ENCODE results near the gene CBX8. TPM values are rescaled to one million over a fixed set of nuclear protein-coding genes. Genes with fewer than 3 reads are reported as not detected.

CBX8 gene
- total RNA-seq, 3 donors from 2014 or later (not counting 1 experiment from before 2014, with no cell fraction given) = 4.0 to 6.4 (median 5.8) TPM

DNA sequence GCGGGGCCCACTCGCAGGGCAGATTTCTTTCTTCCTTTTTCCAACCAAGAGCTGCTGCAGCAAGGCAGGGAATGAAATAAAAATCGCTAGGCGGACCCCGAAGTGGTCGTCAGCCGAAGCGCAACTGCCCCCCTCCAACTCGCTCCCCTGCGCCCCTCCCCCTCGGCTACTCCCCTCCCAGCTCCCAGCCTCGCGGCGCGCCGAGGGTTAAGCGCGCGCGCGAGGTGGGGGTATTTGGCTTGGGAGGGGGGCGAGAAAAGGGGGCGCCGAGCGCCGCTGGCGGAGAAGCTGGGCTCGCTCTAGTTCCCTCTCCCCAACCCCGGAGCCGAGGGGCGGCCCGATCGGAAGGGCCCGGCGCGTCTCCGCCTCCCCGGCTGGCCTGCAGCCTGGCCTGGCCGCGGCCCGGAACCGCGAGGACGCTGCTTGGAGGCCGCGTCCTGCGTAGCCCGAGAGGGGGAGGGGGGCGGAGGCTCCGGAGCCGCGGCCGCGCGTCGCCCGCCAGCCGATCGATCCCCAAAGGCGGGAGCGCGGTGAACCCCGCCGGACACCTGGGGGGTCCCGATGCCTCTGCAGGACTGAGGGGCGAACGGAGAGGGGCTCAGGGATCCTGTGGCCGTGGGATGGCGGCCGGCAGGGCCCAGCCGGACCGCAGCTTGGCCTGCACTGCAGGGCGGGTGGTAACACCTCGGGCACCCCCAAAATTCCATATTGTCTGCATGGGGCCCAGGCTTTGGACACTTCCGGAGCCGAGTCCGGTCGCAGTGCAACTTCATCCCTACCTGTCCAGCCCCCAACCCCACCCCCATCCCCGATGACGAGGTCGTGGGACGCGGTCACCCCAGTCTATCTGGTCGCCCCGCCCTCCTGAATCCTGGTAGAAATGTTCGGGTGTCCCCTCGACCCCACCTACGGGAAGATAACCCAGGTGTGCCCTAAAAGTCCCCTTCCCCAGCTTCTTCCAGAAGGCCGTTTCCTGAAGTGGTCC lies 47.2 kb upstream of the CBX8 start:
- Mint-ChIP-seq H3K9me3 (no peaks in the 10 kb centered on the region), H3K27ac (no peak overlapping the region), H3K27me3 (ENCODE audit: low read depth in 2 of 2) (peaks cover 26 to 38% of the 10 kb centered on the region in 2 donors), H3K36me3 (no peaks in the 10 kb centered on the region), H3K4me1 (peaks cover 14 to 28% of the 10 kb centered on the region in 2 donors), H3K4me3 (peak overlapping the region; percentile 88)
- no peaks in the 10 kb centered on the region for H3K36me3 ChIP-seq (ENCODE audit: control insufficient read depth, insufficient read depth, low read length)
- intact Hi-C loops (cut with micrococcal nuclease) = loop anchor here (2.0 to 5.0 kb wide), 2 partner anchors 97 to 153 kb away; no protein-coding TSS in a partner anchor
- TF ChIP-seq, protein P1, sequence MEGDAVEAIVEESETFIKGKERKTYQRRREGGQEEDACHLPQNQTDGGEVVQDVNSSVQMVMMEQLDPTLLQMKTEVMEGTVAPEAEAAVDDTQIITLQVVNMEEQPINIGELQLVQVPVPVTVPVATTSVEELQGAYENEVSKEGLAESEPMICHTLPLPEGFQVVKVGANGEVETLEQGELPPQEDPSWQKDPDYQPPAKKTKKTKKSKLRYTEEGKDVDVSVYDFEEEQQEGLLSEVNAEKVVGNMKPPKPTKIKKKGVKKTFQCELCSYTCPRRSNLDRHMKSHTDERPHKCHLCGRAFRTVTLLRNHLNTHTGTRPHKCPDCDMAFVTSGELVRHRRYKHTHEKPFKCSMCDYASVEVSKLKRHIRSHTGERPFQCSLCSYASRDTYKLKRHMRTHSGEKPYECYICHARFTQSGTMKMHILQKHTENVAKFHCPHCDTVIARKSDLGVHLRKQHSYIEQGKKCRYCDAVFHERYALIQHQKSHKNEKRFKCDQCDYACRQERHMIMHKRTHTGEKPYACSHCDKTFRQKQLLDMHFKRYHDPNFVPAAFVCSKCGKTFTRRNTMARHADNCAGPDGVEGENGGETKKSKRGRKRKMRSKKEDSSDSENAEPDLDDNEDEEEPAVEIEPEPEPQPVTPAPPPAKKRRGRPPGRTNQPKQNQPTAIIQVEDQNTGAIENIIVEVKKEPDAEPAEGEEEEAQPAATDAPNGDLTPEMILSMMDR (IDR thresholded peaks at IDR 0.05) = no peak
- peaks cover 59% of the 10 kb centered on the region for H3K4me1 ChIP-seq (ENCODE audit: control insufficient read depth, insufficient read depth, low read length)
- H3K4me3 ChIP-seq (ENCODE audit: low read length) = peak overlapping the region; percentile 7
- ATAC-seq (no peak), DNase-seq (peak in 1 of 2 donors; percentile 34)
- no peaks in the 10 kb centered on the region for H3K9me3 ChIP-seq (ENCODE audit: control insufficient read depth, insufficient read depth, low read length)
- WGBS (ENCODE audit: insufficient coverage) = 1% methylated on average over 76 of the region's 89 CpGs
- no peak overlapping the region for H3K27ac ChIP-seq (ENCODE audit: low read length)
- peaks cover 43% of the 10 kb centered on the region for H3K27me3 ChIP-seq (ENCODE audit: control insufficient read depth, insufficient read depth, low read length)

DNA sequence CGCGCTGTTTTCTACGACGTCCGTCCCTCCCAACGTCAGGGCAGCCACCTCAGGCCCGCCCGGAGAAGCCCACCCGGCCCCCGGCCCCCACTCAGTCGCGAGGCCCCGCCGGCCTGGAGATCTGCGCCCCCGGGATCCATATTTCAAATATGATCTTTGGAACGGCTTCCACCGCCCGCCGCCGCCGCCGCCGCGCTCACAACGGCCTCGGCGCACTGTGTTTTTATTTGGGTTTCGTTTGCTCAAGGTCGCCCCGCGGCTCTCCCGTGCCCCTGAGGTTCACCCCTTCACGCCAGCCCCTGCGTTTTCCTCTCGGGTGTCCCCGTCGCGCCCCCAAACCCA lies 46.6 kb upstream of the CBX8 start:
- peaks cover 60% of the 10 kb centered on the region for H3K4me1 ChIP-seq (ENCODE audit: control insufficient read depth, insufficient read depth, low read length)
- no peak overlapping the region for H3K27ac ChIP-seq (ENCODE audit: low read length)
- Mint-ChIP-seq H3K4me3 (peak overlapping the region; percentile 88), H3K4me1 (peaks cover 15 to 29% of the 10 kb centered on the region in 2 donors), H3K9me3 (no peaks in the 10 kb centered on the region), H3K27me3 (ENCODE audit: low read depth in 2 of 2) (peaks cover 20 to 31% of the 10 kb centered on the region in 2 donors), H3K36me3 (no peaks in the 10 kb centered on the region), H3K27ac (no peak overlapping the region)
- ATAC-seq (no peak), DNase-seq (peak; percentile 26 to 48)
- H3K9me3 ChIP-seq (ENCODE audit: control insufficient read depth, insufficient read depth, low read length) = no peaks in the 10 kb centered on the region
- H3K27me3 ChIP-seq (ENCODE audit: control insufficient read depth, insufficient read depth, low read length) = peaks cover 43% of the 10 kb centered on the region
- WGBS (ENCODE audit: insufficient coverage) = under 1% methylated on average over 39 of the region's 39 CpGs
- H3K36me3 ChIP-seq (ENCODE audit: control insufficient read depth, insufficient read depth, low read length) = no peaks in the 10 kb centered on the region
- intact Hi-C loops (cut with micrococcal nuclease) = loop anchor here (2.0 to 5.0 kb wide), 2 partner anchors 96 to 153 kb away; no protein-coding TSS in a partner anchor
- peak overlapping the region; percentile 7 for H3K4me3 ChIP-seq (ENCODE audit: low read length)
- TF ChIP-seq, protein P1 (IDR thresholded peaks at IDR 0.05) = no peak

DNA sequence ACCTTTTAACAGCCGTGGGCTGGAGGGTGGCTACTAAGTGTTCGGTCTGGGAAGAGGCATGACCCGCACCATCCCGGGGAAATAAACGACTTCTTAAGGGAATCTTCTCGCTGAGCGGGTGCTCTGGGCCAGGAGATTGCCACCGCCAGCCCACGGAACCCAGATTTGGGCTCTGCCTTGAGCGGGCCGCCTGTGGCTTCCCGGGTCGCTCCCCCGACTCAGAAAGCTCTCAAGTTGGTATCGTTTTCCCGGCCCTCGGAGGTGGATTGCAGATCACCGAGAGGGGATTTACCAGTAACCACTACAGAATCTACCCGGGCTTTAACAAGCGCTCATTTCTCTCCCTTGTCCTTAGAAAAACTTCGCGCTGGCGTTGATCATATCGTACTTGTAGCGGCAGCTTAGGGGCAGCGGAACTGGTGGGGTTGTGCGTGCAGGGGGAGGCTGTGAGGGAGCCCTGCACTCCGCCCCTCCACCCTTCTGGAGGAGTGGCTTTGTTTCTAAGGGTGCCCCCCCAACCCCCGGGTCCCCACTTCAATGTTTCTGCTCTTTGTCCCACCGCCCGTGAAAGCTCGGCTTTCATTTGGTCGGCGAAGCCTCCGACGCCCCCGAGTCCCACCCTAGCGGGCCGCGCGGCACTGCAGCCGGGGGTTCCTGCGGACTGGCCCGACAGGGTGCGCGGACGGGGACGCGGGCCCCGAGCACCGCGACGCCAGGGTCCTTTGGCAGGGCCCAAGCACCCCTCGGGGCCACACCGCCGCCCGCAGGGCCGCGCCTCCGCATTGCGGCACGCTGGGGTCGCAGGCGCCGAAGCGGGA lies 46.0 kb upstream of the CBX8 start:
- Histone ChIP-seq H3K36me3 (ENCODE audit: control insufficient read depth, insufficient read depth, low read length) (no peaks in the 10 kb centered on the region), H3K27me3 (ENCODE audit: control insufficient read depth, insufficient read depth, low read length) (peaks cover 43% of the 10 kb centered on the region), H3K27ac (ENCODE audit: low read length) (no peak overlapping the region), H3K9me3 (ENCODE audit: control insufficient read depth, insufficient read depth, low read length) (no peaks in the 10 kb centered on the region), H3K4me3 (ENCODE audit: low read length) (no peak overlapping the region), H3K4me1 (ENCODE audit: control insufficient read depth, insufficient read depth, low read length) (peaks cover 66% of the 10 kb centered on the region)
- Mint-ChIP-seq H3K4me3 (peak overlapping the region; percentile 62), H3K27me3 (ENCODE audit: low read depth in 2 of 2) (peaks cover 14 to 26% of the 10 kb centered on the region in 2 donors), H3K4me1 (peaks cover 21 to 35% of the 10 kb centered on the region in 2 donors), H3K9me3 (no peaks in the 10 kb centered on the region), H3K36me3 (no peaks in the 10 kb centered on the region), H3K27ac (peak overlapping the region; percentile 43 to 59)
- intact Hi-C loops (cut with micrococcal nuclease) = loop anchor here (2.0 to 5.0 kb wide), 2 partner anchors 96 to 154 kb away; no protein-coding TSS in a partner anchor
- TF ChIP-seq, protein P1 (IDR thresholded peaks at IDR 0.05) = no peak
- 2% methylated on average over 66 of the region's 66 CpGs for WGBS (ENCODE audit: insufficient coverage)
- ATAC-seq (no peak), DNase-seq (peak; percentile 29 to 65)

Measured in natural killer cell (primary cell).